Fibroblast of lung (primary cell): ENCODE results near the gene LSM14B. TPM values are rescaled to one million over a fixed set of nuclear protein-coding genes. Genes with fewer than 3 reads are reported as not detected.
A peak's percentile ranks its signal among the peaks of the same experiment; 100 is the strongest.

Experiments used
- DNase-seq, 2 donors: peaks; one replicate each; pipeline versions ENCODE4 v3.0.0 to v3.0.0-alpha.2; 2010; ENCODE audit warnings: low read depth in 2 of 2
- H2AFZ ChIP-seq: 2 replicates; pipeline ENCODE4 v1.5.1; 2012; ENCODE audit warnings: low read length, control low read depth, inconsistent platforms
- H3K27ac ChIP-seq: 2 replicates; pipeline ENCODE4 v1.5.1; 2011; ENCODE audit warnings: low read length, control low read depth; ENCODE audit not compliant: insufficient read depth
- H3K27me3 ChIP-seq: 2 replicates; pipeline ENCODE4 v1.5.1; 2011; ENCODE audit warnings: mild to moderate bottlenecking, low read length; ENCODE audit not compliant: control insufficient read depth, insufficient read depth
- H3K36me3 ChIP-seq: 2 replicates; pipeline ENCODE4 v1.5.1; 2011; ENCODE audit warnings: low read length; ENCODE audit not compliant: control insufficient read depth, insufficient read depth
- H3K4me1 ChIP-seq: 2 replicates; pipeline ENCODE4 v1.5.1; 2011; ENCODE audit warnings: low read length; ENCODE audit not compliant: control insufficient read depth, insufficient read depth; ENCODE audit errors: extremely low read depth
- H3K4me2 ChIP-seq: 2 replicates; pipeline ENCODE4 v1.5.1; 2011; ENCODE audit warnings: low read length, control low read depth; ENCODE audit not compliant: insufficient read depth; ENCODE audit errors: extremely low read depth
- H3K4me3 ChIP-seq, 4 experiments: fragments of 200-600 bp in 1 of 4; sonication (generic) in 1 of 4; replicated peaks in 1 of 4; 2 replicates each; pipeline ENCODE4 v1.5.1; 2011 to 2016; ENCODE audit warnings: low read length in 4 of 4, low read depth in 3 of 4, mild to moderate bottlenecking in 3 of 4, control low read depth in 2 of 4, inconsistent platforms in 1 of 4, mixed read lengths in 1 of 4; ENCODE audit not compliant: insufficient read depth in 1 of 4; ENCODE audit errors: control extremely low read depth in 1 of 4
- H3K79me2 ChIP-seq: 2 replicates; pipeline ENCODE4 v1.5.1; 2012; ENCODE audit warnings: mild to moderate bottlenecking, low read length, inconsistent platforms; ENCODE audit not compliant: control insufficient read depth, insufficient read depth
- H3K9ac ChIP-seq: 2 replicates; pipeline ENCODE4 v1.5.1; 2011; ENCODE audit warnings: mild to moderate bottlenecking, low read length, control low read depth; ENCODE audit not compliant: insufficient read depth
- H3K9me3 ChIP-seq: 2 replicates; pipeline ENCODE4 v1.5.1; 2012; ENCODE audit warnings: low read depth, low read length; ENCODE audit not compliant: control insufficient read depth, insufficient read depth
- H4K20me1 ChIP-seq: 2 replicates; pipeline ENCODE4 v1.5.1; 2011; ENCODE audit warnings: low read length; ENCODE audit not compliant: control insufficient read depth, insufficient read depth; ENCODE audit errors: extremely low read depth
- CTCF ChIP-seq, 2 donors: IDR thresholded peaks in 1 of 2; conservative IDR thresholded peaks in 1 of 2; 1 replicate in 1 of 2; 2 replicates in 1 of 2; pipeline ENCODE4 v1.5.1; 2011 to 2012; ENCODE audit warnings: low read length in 2 of 2, control low read depth in 1 of 2, inconsistent platforms in 1 of 2, low read depth in 1 of 2, mild to moderate bottlenecking in 1 of 2
- EZH2 ChIP-seq: IDR thresholded peaks from 2 replicates; pipeline ENCODE4 v1.5.1; 2012; ENCODE audit warnings: low read length, control low read depth, mild to moderate bottlenecking; ENCODE audit errors: missing control alignments
- polyA plus RNA-seq, 2 donors: library from polyadenylated mRNA; depleted of rRNA in 1 of 2; stranded (reverse) in 1 of 2; unstranded in 1 of 2; fragments of >200 nt; gene quantifications; 2 replicates each; pipeline ENCODE4 v1.2.1, GENCODE V29; 2011 to 2012; ENCODE audit warnings: missing spikeins in 1 of 2
- total RNA-seq: library from RNA; depleted of rRNA; stranded (reverse); fragments of >200 nt; gene quantifications from 2 replicates; pipeline ENCODE4 v1.2.1, GENCODE V29; 2014

LSM14B gene
- total and polyA plus RNA-seq, 2 donors (not counting 1 experiment from before 2014, with no cell fraction given), result 20.2 to 48.7 TPM

DNA sequence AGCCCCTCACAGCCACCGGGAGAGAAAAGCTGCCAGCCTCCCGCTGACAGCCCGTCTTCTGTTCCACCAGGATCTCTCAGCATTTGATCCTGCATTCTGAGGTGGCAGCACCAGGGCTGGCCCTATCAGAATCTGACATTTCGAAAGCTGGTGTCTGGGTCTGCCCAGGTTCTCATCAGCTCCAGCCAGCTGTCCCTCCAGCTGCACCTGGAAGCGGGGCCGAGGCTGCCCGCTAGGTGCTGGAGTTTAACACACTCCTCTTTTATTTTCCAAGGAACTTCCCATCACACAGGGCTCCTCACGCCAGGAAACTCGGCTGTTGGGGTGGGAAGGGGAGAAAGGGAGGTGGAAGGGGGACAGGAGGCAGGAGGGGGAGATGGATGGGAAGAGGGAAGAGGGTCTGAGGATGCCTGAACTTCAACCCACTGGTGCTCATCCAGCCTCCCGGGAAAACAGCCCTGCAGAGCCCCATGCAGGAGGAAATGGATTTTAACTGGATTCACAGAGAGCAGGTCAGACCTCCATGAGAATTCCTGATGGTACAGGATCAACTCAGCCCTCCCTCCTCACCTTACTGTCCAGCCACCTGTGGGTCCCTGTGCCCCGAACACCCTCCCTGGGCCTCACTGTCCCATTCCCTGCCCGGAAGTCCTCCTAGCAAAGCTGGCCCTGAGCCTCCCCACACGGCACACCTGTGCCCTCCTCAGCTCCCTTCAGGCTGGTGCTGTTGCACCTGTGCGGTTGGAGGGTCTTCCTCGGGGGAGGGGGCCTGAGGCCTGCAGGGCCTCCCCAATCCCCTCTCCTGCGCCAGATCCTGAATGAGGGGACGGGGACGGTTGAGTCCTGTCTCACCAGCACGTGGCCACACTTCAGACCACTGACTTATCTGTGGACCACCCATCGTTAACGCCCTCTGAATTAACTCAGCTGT is 3.9 kb upstream of the LSM14B start:
- H3K27me3 ChIP-seq, result peaks cover 19% of the 10 kb centered on the region
- no peak overlapping the region for H3K27ac ChIP-seq
- no peaks in the 10 kb centered on the region for H3K9me3 ChIP-seq
- peaks cover 5% of the 10 kb centered on the region for H3K79me2 ChIP-seq
- no peak for DNase-seq
- no peaks in the 10 kb centered on the region for H3K4me1 ChIP-seq
- no peak overlapping the region for H2AFZ ChIP-seq
- H3K4me2 ChIP-seq, result no peak overlapping the region
- TF ChIP-seq CTCF (conservative IDR thresholded peaks at IDR 0.05 in 1 of 2, IDR thresholded peaks at IDR 0.05 in 1 of 2; ENCODE audit: low read depth in 1 of 2, low read length in 2 of 2) (no peak), EZH2 (peak; percentile 47)
- H3K36me3 ChIP-seq, result no peaks in the 10 kb centered on the region
- no peak overlapping the region for H3K9ac ChIP-seq
- no peaks in the 10 kb centered on the region for H4K20me1 ChIP-seq
- no peak overlapping the region for H3K4me3 ChIP-seq

DNA sequence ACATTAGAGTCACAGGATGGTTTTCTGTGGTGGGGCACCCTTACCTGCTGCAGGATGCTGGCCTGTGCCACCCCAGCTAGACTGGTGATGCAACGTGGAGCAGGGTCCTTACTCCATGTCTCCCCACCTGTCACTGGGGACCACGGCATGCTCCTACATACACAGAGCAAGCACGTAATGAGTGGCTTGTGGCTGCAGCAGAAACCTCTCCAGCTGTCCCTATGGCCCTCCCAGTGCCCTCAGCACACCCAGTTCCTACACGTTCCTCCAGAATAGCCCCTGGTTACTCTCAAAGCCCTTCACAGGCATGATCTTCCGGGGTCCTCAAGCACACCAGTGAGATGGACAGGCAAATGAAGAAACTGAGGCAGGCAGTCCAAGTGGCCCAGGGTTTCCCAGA is 3.2 kb upstream of the LSM14B start:
- Histone ChIP-seq H3K4me2 (no peak overlapping the region), H3K36me3 (no peaks in the 10 kb centered on the region), H3K79me2 (peaks cover 13% of the 10 kb centered on the region), H3K27me3 (peaks cover 19% of the 10 kb centered on the region), H3K4me3 (no peak overlapping the region), H3K9me3 (no peaks in the 10 kb centered on the region), H2AFZ (no peak overlapping the region), H4K20me1 (no peaks in the 10 kb centered on the region), H3K9ac (no peak overlapping the region), H3K4me1 (no peaks in the 10 kb centered on the region), H3K27ac (no peak overlapping the region)
- DNase-seq, result no peak
- TF ChIP-seq EZH2, result no peak
- no peak for TF ChIP-seq CTCF (conservative IDR thresholded peaks at IDR 0.05 in 1 of 2, IDR thresholded peaks at IDR 0.05 in 1 of 2; ENCODE audit: low read depth in 1 of 2, low read length in 2 of 2)

DNA sequence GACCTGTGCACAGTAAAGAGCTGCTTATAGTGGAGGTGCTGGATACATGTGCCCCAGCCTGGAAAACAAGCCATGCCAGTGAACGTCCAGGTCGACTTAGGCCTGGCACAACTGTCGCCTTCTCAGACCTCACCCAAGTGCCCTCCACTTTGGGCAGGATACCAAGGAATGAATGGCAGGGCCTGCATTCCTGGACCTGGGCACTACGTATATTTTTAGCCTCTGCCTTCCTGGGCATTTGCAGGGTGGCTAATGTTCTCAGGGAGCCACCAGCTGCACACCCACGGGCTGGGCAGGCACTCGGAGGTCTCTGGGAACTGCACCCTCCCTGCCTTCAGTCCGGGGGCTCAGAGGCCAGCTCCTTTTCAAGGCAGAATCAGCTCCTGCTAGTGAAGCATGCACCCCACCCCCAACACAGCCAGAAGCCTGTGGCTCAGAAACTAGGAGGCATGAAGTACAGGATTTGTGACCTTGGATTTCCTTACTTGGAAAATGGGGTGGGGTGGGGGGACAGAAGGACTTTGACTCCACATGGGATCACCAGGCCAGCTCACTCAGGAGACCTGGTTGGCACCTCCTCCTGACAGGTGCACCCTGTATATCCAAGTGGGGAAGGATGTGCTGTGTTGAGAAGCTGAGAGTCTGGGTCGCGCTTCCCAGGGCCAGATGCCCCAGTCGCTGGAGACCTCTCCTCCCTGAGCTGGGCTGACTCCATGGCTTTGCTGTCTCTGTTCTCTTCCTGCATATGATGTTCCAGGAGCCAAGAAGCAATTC is 2.5 kb upstream of the LSM14B start:
- H3K4me1 ChIP-seq, result no peaks in the 10 kb centered on the region
- no peaks in the 10 kb centered on the region for H3K9me3 ChIP-seq
- H3K4me2 ChIP-seq, result no peak overlapping the region
- no peak overlapping the region for H3K9ac ChIP-seq
- H3K36me3 ChIP-seq, result peaks cover 2% of the 10 kb centered on the region
- H4K20me1 ChIP-seq, result no peaks in the 10 kb centered on the region
- no peak overlapping the region for H3K27ac ChIP-seq
- no peak for DNase-seq
- no peak overlapping the region for H3K4me3 ChIP-seq
- H3K79me2 ChIP-seq, result peaks cover 19% of the 10 kb centered on the region
- TF ChIP-seq CTCF (conservative IDR thresholded peaks at IDR 0.05 in 1 of 2, IDR thresholded peaks at IDR 0.05 in 1 of 2; ENCODE audit: low read depth in 1 of 2, low read length in 2 of 2) (no peak), EZH2 (no peak)
- H2AFZ ChIP-seq, result no peak overlapping the region
- peaks cover 19% of the 10 kb centered on the region for H3K27me3 ChIP-seq
